NCI-H1048 (cell line): ENCODE data around the gene VTN.
A peak's percentile ranks its signal among the peaks of the same experiment; 100 is the strongest.
"Not testable (repeated sequence)": the region's sequence is repeated elsewhere in the genome, so short reads cannot be mapped to it uniquely, and the experiment has no call there.

Experiments used
- DNase-seq: peaks from one replicate; lab custom pipeline; 2025; lab: John Stamatoyannopoulos, UW

The VTN gene

GRCh38 chr17:28342313-28342712 lies 27.8 kb downstream of the VTN start:
- no peak for DNase-seq

DNA sequence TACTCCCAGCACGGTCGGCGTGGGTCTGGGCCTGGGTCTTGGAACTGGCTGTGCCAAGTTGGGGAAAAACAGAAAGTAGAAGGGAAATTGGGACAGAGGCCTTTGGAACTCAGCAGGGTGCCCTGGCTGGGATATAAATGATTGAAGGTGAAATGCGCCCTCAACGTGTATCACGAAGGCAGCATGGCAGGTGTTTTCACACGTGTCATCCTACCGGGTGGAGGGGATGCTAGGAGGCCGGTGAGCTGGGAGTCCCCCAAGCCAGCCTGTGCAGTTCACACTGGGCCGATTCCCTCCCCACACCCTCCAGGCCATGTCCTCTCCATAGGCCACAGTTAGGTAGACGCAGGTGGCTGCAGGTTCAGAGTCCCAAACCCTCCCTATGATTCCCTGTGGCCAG lies 28.6 kb downstream of the VTN start:
- no peak for DNase-seq

- no peak for DNase-seq
Measured at GRCh38 chr17:28340374-28340773, 29.7 kb downstream of the VTN start.

GRCh38 chr17:28339431-28339830 lies 30.7 kb downstream of the VTN start:
- no peak for DNase-seq

GRCh38 chr17:28338769-28339212 lies 31.3 kb downstream of the VTN start:
- not testable (repeated sequence) for DNase-seq

- no peak for DNase-seq
Measured at GRCh38 chr17:28338056-28338768, 31.9 kb downstream of the VTN start.

DNA sequence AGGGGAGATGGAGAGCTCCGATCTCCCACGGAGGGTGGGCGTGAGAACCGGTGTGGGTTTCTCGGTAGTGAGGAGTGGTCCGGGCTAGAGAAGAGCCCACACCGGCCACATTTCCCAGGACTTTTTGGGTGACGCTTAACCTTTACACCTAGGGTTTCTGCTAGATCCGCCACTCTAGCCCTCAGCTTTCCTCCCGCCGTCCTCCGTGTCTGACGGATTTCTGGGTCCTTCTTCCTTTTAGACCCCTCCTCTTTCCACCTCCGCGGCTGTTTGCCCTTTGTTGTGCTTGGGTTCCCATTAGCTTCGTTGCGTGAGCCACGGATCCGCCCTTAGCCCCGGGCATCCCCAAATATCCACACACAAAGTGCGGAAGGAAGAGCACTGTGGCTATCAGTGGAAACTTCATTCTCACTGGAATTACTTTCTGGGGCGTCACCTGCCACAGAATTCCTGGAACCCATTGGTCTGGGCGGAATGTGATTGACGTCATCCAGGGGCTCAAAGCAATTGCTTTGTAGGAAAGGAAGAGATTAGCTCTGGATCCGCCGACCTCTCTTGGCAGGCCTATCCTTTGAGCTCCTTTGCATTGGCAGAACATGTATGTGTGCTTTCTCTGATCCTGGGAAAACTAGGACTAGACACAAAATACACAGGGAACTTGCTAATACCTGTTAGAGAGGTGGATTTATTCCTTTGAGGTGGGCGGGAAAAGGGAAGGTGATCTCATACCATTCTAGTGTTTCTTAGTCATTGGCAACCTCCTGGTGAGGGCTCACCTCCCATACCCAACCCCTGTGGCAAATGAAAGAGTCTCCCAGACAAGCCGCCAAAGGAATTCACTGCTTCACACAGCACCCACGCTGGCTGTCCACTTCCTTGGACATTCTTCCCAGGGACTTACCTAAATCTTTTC lies 33.9 kb downstream of the VTN start:
- DNase-seq = peak; percentile 35

DNA sequence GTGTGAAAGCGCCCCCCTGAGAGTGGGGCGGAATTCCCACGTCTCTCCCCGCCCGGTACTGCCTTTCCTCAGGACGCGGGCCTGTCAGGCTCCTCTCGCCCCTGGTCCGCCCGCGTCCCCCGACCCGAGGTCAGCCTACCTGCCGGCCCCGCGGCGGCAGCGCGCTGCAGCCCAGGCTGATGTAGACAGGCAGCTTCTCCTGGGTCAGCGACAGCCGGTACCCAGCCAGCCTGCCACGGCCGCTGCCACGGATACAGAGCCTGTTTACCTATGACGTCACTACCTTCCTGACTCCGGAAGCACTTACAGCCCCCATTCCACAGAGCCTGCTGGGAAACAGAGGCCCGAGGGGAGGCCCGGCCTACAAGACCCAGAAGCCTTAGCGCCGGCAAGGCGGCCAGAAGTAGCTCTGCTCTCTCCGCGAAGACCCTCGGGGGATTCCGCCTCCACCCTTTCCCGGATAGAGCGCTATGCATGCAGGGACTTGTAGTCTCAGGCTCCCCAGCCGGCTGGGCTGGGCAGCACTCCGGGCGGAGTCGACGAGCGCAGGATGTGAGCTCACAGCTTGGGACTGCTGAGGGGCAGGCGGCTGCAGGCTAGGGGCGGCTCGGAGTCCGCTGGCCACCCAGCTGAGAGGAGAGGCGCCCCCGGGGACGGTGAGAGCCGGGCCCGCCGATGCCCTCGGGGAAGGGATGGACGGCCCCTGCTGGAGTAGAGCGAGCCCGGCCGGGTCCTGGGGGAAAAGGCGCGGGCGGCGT lies 34.7 kb downstream of the VTN start, which contains the start of the genes IFT20 and TNFAIP1:
IFT20 (minus strand) TSS at position 272 of the 758 bp plus-strand sequence. CDS start 3,487 bp downstream, outside the sequence.
TNFAIP1 (plus strand) TSS at position 561 of the 758 bp plus-strand sequence. CDS start 3,761 bp downstream, outside the sequence.
- DNase-seq = peak; percentile 99

DNA sequence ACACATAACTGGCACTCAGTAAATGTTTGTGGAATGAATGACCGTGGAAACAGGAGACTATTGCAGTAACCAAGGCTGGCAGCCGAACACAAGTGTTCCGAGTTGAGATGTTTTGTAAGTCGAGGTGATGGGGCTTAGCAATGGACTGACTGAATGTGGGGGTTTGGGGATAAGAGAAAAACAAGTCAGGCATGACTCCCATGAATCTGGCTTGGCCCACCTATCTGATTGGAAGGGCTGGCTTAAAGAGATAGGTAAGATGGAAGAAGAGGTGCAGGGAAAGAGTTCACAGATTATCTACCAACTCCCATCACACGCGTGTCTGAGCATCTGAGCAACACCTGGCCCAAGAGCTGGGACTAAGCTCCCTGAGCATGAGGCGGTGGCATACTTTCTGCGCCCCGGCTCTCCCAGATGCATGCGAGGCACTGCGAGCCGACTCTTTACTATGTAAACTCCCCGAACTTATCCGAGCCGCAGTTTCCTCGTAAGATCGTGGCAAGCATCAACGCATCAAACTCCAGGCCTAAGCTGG lies 35.4 kb downstream of the VTN start:
- no peak for DNase-seq

DNA sequence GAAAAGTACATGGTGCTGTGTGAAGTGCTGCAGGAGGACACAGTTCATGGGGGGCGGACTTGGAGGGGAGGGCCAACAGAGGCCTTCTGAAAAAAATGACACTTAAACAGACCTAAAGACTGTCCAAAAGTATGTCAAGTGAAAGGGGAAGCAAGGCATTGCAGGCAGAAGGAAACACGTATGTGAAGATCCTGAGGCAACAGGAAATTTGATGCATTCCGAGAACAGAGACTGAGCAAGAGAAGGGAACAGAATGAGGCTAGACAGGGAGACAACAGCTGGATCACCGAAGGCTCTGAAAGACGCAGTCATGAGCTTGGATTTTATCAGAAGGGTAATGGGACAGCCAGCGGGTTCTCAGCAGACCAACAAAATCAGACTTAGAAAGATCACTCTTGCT lies 35.9 kb downstream of the VTN start:
- no peak for DNase-seq

- DNase-seq = no peak
Measured at GRCh38 chr17:28333083-28333746, 36.9 kb downstream of the VTN start.

DNA sequence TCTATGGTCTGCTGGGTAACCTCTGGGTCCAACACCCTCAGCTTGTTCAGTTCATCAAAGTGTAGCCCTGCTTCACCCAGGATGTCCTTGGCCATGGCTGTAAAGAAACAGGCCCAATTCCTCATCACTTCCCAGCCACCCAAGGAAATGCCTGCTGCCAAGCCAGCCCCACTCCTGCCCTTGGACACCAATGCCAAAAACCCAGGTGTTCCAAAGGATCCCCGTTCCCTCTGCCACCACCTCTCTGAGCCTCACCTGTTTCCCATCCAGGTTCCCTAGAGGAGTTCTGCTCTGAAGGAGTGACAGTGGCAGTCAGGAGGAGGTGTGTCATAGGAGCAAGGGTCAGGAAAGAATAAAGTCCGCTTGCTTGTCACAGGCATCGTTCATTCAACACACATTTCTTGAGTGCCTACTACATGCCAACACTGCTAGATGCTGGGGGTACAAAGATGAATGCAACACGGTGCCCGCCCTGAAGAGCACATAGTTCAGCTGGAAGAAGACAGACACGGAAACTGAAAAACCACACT lies 38.2 kb downstream of the VTN start:
- no peak for DNase-seq

GRCh38 chr17:28330671-28331070 lies 39.4 kb downstream of the VTN start:
- no peak for DNase-seq

DNA sequence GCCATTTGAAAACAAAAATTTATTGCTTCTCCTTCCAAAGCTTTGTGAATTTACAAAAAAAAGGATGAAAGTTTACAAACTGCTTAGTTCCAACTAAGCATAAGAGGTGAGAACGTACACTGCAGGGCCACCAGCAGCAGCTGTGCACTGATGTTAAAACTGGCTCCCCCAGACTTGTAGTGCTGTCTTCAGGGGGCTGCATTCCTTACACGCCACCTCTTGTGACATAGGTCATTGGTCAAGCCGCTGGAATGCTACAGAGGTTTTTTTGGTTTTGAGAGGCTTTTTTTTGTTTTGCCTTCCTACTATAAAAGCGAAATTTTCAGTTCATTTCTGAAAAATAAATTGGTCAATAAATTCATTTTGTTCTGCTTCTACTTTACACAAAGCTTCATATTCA lies 41.8 kb downstream of the VTN start:
- DNase-seq = no peak

GRCh38 chr17:28327709-28328108 lies 42.4 kb downstream of the VTN start:
- no peak for DNase-seq

GRCh38 chr17:28327031-28327607 lies 43.0 kb downstream of the VTN start:
- DNase-seq = no peak

DNA sequence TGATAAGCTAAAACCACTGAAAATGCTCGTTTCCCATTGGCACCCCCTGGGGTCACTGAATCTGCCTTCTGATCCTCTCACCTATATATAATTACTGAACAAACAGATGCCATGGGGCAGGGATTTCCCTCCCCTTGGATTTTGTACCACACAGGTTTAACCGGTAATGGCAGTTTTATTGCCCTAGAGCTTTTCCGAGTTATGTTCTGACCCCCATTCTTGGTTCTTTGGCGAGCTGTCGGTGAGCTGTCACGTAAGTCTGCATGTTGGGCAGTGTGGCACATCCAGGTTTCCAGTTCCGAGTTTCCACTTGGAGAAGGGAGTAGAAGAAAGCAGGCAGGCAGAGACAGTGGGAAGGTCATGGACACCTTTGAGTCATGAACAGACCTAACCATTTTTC lies 44.0 kb downstream of the VTN start:
- no peak for DNase-seq

DNA sequence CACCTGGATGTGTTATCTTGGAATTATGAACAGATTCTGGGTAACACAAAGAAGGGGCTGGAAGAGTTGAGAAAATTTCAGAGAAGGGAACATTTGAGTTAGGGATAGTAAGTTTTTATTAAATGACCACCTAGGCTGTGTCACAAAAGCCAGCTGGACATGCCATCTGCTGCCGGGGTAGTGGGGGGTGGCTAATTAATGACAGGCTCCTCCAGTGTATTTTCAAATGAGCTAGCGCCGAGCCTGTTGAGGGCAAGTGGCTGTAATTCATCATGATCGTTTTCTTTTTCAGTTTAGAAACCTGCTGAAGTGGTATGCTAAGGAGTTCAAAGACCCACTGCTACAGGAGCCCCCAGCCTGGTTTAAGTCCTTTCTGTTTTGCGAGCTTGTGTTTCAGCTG lies 44.9 kb downstream of the VTN start:
- DNase-seq = no peak

- no peak for DNase-seq
Measured at GRCh38 chr17:28324781-28325180, 45.3 kb downstream of the VTN start.

- no peak for DNase-seq
Measured at GRCh38 chr17:28324267-28324745, 45.8 kb downstream of the VTN start.
